NCI-H2107 treated with DMSO at 0.1 percent for 48 hours (cell line): ENCODE data around the gene SGSM1.

ENCODE experiments used
- DNase-seq: peaks from one replicate; lab custom pipeline; 2025; ENCODE audit not compliant: unreplicated experiment; lab: John Stamatoyannopoulos, UW

Gene SGSM1

DNA sequence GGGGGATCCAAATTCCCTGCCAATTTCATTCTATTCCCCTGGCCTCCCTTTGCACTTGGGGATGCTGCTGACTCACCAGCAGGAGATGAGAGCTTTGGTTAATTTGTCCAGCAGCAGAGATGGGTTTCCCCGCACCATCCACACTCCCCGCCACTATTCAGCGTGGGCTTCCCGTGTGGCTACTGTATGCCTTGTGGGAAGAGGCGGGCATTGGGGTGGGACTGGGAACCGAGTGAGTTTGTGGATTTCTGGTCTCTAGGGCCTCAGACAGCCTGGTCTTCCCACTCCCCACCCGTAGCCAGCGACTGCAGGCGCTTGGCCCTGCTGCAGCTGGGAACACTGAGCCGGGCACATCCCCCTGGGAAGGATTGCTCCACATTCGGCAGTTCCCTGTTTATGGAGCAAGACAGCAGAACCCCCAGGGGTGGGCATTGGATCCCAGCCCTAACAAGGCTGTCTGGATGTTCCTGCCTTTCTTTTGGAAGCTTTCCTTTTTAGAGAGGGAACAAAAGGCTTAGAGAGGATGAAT, 169.9 kb downstream of the SGSM1 start:
- DNase-seq = no peak

DNA sequence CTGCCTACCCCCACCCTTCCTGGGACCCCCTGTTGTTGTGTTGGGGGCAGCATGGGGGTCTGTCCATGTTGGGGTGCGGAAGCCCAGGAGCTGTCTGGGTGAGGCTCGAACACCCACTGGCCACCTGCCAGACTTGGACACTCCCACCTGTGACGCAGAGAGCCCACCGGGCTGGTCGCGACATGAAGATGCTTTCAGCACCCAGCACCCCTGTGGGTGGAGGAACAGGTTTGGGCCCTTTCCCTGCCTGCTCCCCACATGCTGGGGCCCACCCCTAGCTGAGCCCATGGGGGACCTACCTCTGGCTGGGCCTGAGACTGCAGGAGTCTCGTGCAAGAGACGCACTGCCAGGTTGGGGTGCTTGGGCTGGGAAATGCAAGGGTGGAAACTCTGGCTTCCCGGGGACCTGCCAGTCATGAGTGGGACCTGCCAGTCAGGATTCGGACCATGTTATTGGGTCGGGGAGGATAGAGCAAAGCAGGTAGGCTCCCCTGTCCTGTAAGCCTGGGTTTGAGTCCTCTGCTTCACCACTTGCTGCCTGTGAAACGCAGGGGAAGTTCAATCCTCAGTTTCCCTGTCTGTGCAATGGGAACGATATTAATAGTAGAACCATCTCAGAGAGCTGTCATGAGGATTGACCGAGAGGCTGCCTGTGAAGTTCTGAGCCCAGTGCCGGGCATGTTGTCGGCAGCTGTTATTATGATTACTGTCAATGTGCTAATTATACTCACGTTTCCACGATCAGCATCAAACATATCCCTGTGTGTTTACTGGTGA, 170.6 kb downstream of the SGSM1 start:
- DNase-seq = no peak
